Panc1 (cell line): ENCODE results near the gene ITGA4.

Experiments
- CTCF ChIP-seq: fragments of 450-650 bp; IDR thresholded peaks from 2 replicates; pipeline ENCODE4 v1.5.1; 2017; ENCODE audit warnings: mild to moderate bottlenecking
- POLR2AphosphoS5 ChIP-seq: IDR thresholded peaks from 2 replicates; pipeline ENCODE4 v1.6.1; 2012; ENCODE audit warnings: mild to moderate bottlenecking, low read depth, low read length, moderate library complexity
- REST ChIP-seq, 2 experiments: IDR thresholded peaks; 2 replicates each; pipeline ENCODE4 v1.6.1; 2011 to 2012; ENCODE audit warnings: low read depth in 2 of 2, control low read depth in 1 of 2, low read length in 1 of 2, mild to moderate bottlenecking in 1 of 2, moderate library complexity in 1 of 2; ENCODE audit not compliant: insufficient read depth in 1 of 2
- SIN3A ChIP-seq: IDR thresholded peaks from 2 replicates; pipeline ENCODE4 v1.6.1; 2012; ENCODE audit warnings: low read depth, mild to moderate bottlenecking, low read length, moderate library complexity, borderline replicate concordance; ENCODE audit not compliant: insufficient read depth
- TCF7L2 ChIP-seq: IDR thresholded peaks from 2 replicates; pipeline ENCODE4 v1.6.1; 2011; ENCODE audit warnings: mild to moderate bottlenecking, low read depth, low read length, inconsistent platforms

GRCh38 chr2:181457121-181457740 lies at the start of gene ITGA4:
- TF ChIP-seq CTCF (no peak), POLR2AphosphoS5 (no peak), SIN3A (no peak), REST (IDR thresholded peaks at IDR 0.05; ENCODE audit: insufficient read depth in 1 of 2, low read depth in 2 of 2, low read length in 1 of 2) (no peak), TCF7L2 (no peak)
